Measurements from ENCODE around the gene MYL7. TPM values are rescaled to one million over a fixed set of nuclear protein-coding genes. Genes with fewer than 3 reads are reported as not detected.

The MYL7 gene
- total RNA-seq, 1 donor from 2014 or later = 2.0 TPM

GRCh38 chr7:44112231-44112996, 28.7 kb downstream of the MYL7 start:
- no peak for DNase-seq

- DNase-seq = no peak
Observed at GRCh38 chr7:44111761-44112160, 29.4 kb downstream of the MYL7 start.

GRCh38 chr7:44110719-44111635, 30.2 kb downstream of the MYL7 start:
- no peak for DNase-seq

- DNase-seq = no peak
Observed at GRCh38 chr7:44109991-44110390, 31.1 kb downstream of the MYL7 start.

GRCh38 chr7:44108768-44109750, 32.1 kb downstream of the MYL7 start:
- no peak for DNase-seq

- DNase-seq = no peak
Observed at GRCh38 chr7:44107961-44108767, 33.0 kb downstream of the MYL7 start.

- DNase-seq = no peak
Observed at GRCh38 chr7:44107116-44107960, 33.8 kb downstream of the MYL7 start.

GRCh38 chr7:44106311-44107065, 34.6 kb downstream of the MYL7 start:
- DNase-seq = no peak

- no peak for DNase-seq
Observed at GRCh38 chr7:44105832-44106231, 35.3 kb downstream of the MYL7 start.

GRCh38 chr7:44104860-44105771, 36.0 kb downstream of the MYL7 start:
- no peak for DNase-seq

GRCh38 chr7:44103923-44104859, 36.9 kb downstream of the MYL7 start, which contains the start of gene AEBP1:
TSS of gene AEBP1 (plus strand) at chr7:44104345. CDS start at chr7:44104666, 321 bp downstream.
- DNase-seq = no peak

- DNase-seq = no peak
Observed at GRCh38 chr7:44103566-44103922, 37.6 kb downstream of the MYL7 start.

GRCh38 chr7:44102846-44103565, 38.1 kb downstream of the MYL7 start:
- no peak for DNase-seq

- DNase-seq = peak; percentile 65
Observed at GRCh38 chr7:44101966-44102845, 38.9 kb downstream of the MYL7 start.

- no peak for DNase-seq
Observed at GRCh38 chr7:44101303-44101965, 39.7 kb downstream of the MYL7 start.

All from skin of body (tissue), 2 donors.